ENCODE data around the gene LDHA. TPM values are rescaled to one million over a fixed set of nuclear protein-coding genes. Genes with fewer than 3 reads are reported as not detected.

Gene LDHA
- total and polyA plus RNA-seq, 2 of the 13 experiments (the other 11 are each of a cell fraction or from before 2014, with no cell fraction given) = 805 to 1,547 TPM

GRCh38 chr11:18420067-18420466 lies 25.7 kb downstream of the LDHA start (continued):
- TF ChIP-seq CSRNP1 (CRISPR knock-in tag; IDR thresholded peaks at IDR 0.05) = no peak
- TF ChIP-seq RXRB (CRISPR knock-in tag; IDR thresholded peaks at IDR 0.05; ENCODE audit: borderline replicate concordance) = no peak
- no peak for TF ChIP-seq NFYC (CRISPR knock-in tag; IDR thresholded peaks at IDR 0.05)
- no peak for TF ChIP-seq ZNF350 (CRISPR knock-in tag; IDR thresholded peaks at IDR 0.05; ENCODE audit: borderline replicate concordance, low read depth)
- TF ChIP-seq SPEN (CRISPR knock-in tag; IDR thresholded peaks at IDR 0.05; ENCODE audit: low read depth) = no peak
- TF ChIP-seq ZNF83 (CRISPR knock-in tag; IDR thresholded peaks at IDR 0.05; ENCODE audit: borderline replicate concordance) = no peak
- no peak for TF ChIP-seq ZNF414 (CRISPR knock-in tag; IDR thresholded peaks at IDR 0.05)
- no peak for TF ChIP-seq ZNF674 (CRISPR knock-in tag; IDR thresholded peaks at IDR 0.05; ENCODE audit: low read depth)
- TF ChIP-seq ZNF652 (CRISPR knock-in tag; IDR thresholded peaks at IDR 0.05; ENCODE audit: borderline replicate concordance, low read depth) = no peak

- in situ Hi-C loops (cut with HindIII; ENCODE audit: extremely low pct_ligation_motif_present, low pct_unique_long_range_greater_than_20kb) (no loop called here), intact Hi-C loops (cut with micrococcal nuclease; ENCODE audit: unreplicated experiment) (no loop called here)
- Histone ChIP-seq H3K36me3 (replicated peaks in 1 of 2; ENCODE audit: control insufficient read depth in 1 of 2, insufficient read depth in 2 of 2, low read length in 2 of 2) (no peaks in the 10 kb centered on the region), H4K20me1 (ENCODE audit: insufficient read depth, low read length) (no peaks in the 10 kb centered on the region), H3K27ac (ENCODE audit: extremely low read length, insufficient read depth, low read length) (no peak overlapping the region), H3K4me2 (ENCODE audit: low read depth, low read length) (no peak overlapping the region), H2AFZ (ENCODE audit: low read length) (no peak overlapping the region), H3K9ac (ENCODE audit: insufficient read depth, low read depth, low read length) (no peak overlapping the region), H3K4me3 (replicated peaks in 1 of 3; ENCODE audit: insufficient read depth in 1 of 3, low read depth in 2 of 3, low read length in 3 of 3) (no peak overlapping the region), H3K27me3 (ENCODE audit: control insufficient read depth in 1 of 2, insufficient read depth in 2 of 2, low read length in 2 of 2) (no peaks in the 10 kb centered on the region), H3K9me3 (ENCODE audit: low read length) (no peaks in the 10 kb centered on the region), H3K4me1 (ENCODE audit: insufficient read depth, low read length) (no peaks in the 10 kb centered on the region), H3K79me2 (ENCODE audit: insufficient read depth, low read length) (no peaks in the 10 kb centered on the region)
- 36% methylated on average over 4 of the region's 4 CpGs for WGBS (ENCODE audit: low lambda C conversion rate)
- DNase-seq (ENCODE audit: low spot score) (no peak), ATAC-seq (no peak), FAIRE-seq (no peak)
- ChIA-PET POLR2A (interaction anchor here (1.4 kb wide), 1 partner anchor 33 kb away, joined by 5 read pairs; the partner anchor contains the start of gene LDHA), CTCF (ENCODE audit: low intra/inter-chr PET ratio, low total read pairs) (no interaction called here)
- TF ChIP-seq TRIM24 (CRISPR knock-in tag; IDR thresholded peaks at IDR 0.05) (no peak), ZKSCAN1 (IDR thresholded peaks at IDR 0.05; ENCODE audit: low read length) (no peak), FOXM1 (CRISPR knock-in tag; IDR thresholded peaks at IDR 0.05) (no peak), HNRNPK (IDR thresholded peaks at IDR 0.05; ENCODE audit: low read depth, low read length, poor library complexity, severe bottlenecking) (no peak), MAFK (conservative IDR thresholded peaks at IDR 0.05 in 1 of 2, IDR thresholded peaks at IDR 0.05 in 1 of 2; ENCODE audit: low read length in 2 of 2) (no peak), ZFP41 (CRISPR knock-in tag; IDR thresholded peaks at IDR 0.05; ENCODE audit: borderline replicate concordance) (no peak), FOXA3 (CRISPR knock-in tag; IDR thresholded peaks at IDR 0.05) (no peak), ZBTB43 (CRISPR knock-in tag; conservative IDR thresholded peaks at IDR 0.05) (no peak), ZKSCAN8 (CRISPR knock-in tag; IDR thresholded peaks at IDR 0.05; ENCODE audit: borderline replicate concordance) (no peak), ZBTB1 (CRISPR knock-in tag; IDR thresholded peaks at IDR 0.05; ENCODE audit: borderline replicate concordance) (no peak)
- BruUV-seq (replicated peaks) = no TSS peak
Observed at GRCh38 chr11:18427240-18427639, 32.9 kb downstream of the LDHA start.
